Gastrocnemius medialis (tissue), 4 donors: ENCODE results near the gene COLEC12. TPM values are rescaled to one million over a fixed set of nuclear protein-coding genes. Genes with fewer than 3 reads are reported as not detected.

Source experiments
- ATAC-seq, 2 donors: fragments of 150-250 bp; one replicate each; pipeline ENCODE4 v1.9.1; 2016
- DNase-seq, 2 donors: peaks; one replicate each; pipeline ENCODE4 v3.0.0-alpha.2; 2019
- H3K27ac ChIP-seq, 4 donors: fragments of 200-600 bp; sonication (generic); 1 replicate in 1 of 4; 2 replicates in 3 of 4; pipeline ENCODE4 v1.5.1; 2016 to 2018; ENCODE audit warnings: mild to moderate bottlenecking in 2 of 4, moderate library complexity in 1 of 4
- H3K27me3 ChIP-seq, 3 donors: fragments of 200-600 bp; sonication (generic) in 2 of 3; 1 replicate in 1 of 3; 2 replicates in 2 of 3; pipeline versions ENCODE4 v1.5.1 to v1.6.0; 2016 to 2019; ENCODE audit warnings: mild to moderate bottlenecking in 1 of 3, moderate library complexity in 1 of 3
- H3K36me3 ChIP-seq, 2 donors: fragments of 200-600 bp; sonication (generic) in 1 of 2; one replicate each; pipeline ENCODE4 v1.5.1; 2017 to 2018
- H3K4me1 ChIP-seq, 2 donors: fragments of 200-600 bp; sonication (generic) in 1 of 2; one replicate each; pipeline ENCODE4 v1.5.1; 2016 to 2017; ENCODE audit warnings: mild to moderate bottlenecking in 2 of 2
- H3K4me3 ChIP-seq, 4 donors: fragments of 200-600 bp; sonication (generic) in 3 of 4; 1 replicate in 1 of 4; 2 replicates in 3 of 4; pipeline ENCODE4 v1.5.1; 2016 to 2019; ENCODE audit warnings: mild to moderate bottlenecking in 2 of 4
- H3K9me3 ChIP-seq, 3 donors: fragments of 200-600 bp; sonication (generic) in 2 of 3; 1 replicate in 1 of 3; 2 replicates in 2 of 3; pipeline ENCODE4 v1.5.1; 2016 to 2019
- CTCF ChIP-seq, 5 experiments: fragments of 450-650 bp in 3 of 5; fragments of 200-600 bp in 2 of 5; sonication (generic) in 2 of 5; IDR thresholded peaks in 4 of 5; conservative IDR thresholded peaks in 1 of 5; 1 replicate in 4 of 5; 2 replicates in 1 of 5; pipeline ENCODE4 v1.5.1; 2016 to 2019; ENCODE audit warnings: antibody characterized with exemption in 5 of 5, mild to moderate bottlenecking in 3 of 5, moderate library complexity in 3 of 5
- POLR2A ChIP-seq, 2 donors: fragments of 450-650 bp; IDR thresholded peaks; one replicate each; pipeline ENCODE4 v1.6.1; 2017; ENCODE audit warnings: antibody characterized with exemption in 2 of 2, mild to moderate bottlenecking in 2 of 2, moderate library complexity in 2 of 2
- in situ Hi-C, 4 donors: fragments of 200-750 bp; cut with MboI; loops; one replicate each; pipeline versions ENCODE4 v1.15.0 to v1.8.0; 2017; ENCODE audit warnings: low sequenced_read_pairs in 4 of 4
- intact Hi-C: fragments of 100-400 bp; cut with DNase I; formaldehyde crosslinking; loops from one replicate; pipeline ENCODE4 v1.15.1; 2023; ENCODE audit warnings: low total_unique reads
- total RNA-seq, 4 donors: library from RNA; depleted of rRNA; stranded (reverse); fragments of >200 nt; gene quantifications; one replicate each; pipeline versions ENCODE4 v1.1.0 to v1.2.3, GENCODE V29; 2016

Gene COLEC12
- total RNA-seq, 4 donors from 2014 or later: 0.97 to 6.1 (median 5.1) TPM

GRCh38 chr18:384897-385296, 115.6 kb downstream of the COLEC12 start:
- TF ChIP-seq POLR2A (IDR thresholded peaks at IDR 0.05) (no peak), CTCF (IDR thresholded peaks at IDR 0.05 in 4 of 5, conservative IDR thresholded peaks at IDR 0.05 in 1 of 5) (no peak)
- DNase-seq: no peak
- Histone ChIP-seq H3K36me3 (no peaks in the 10 kb centered on the region), H3K9me3 (no peaks in the 10 kb centered on the region), H3K4me1 (no peaks in the 10 kb centered on the region), H3K4me3 (no peak overlapping the region), H3K27me3 (no peaks in the 10 kb centered on the region), H3K27ac (no peak overlapping the region)
- intact Hi-C loops (no loop called here), in situ Hi-C loops (no loop called here)
- no peak for ATAC-seq

- no peak overlapping the region for H3K4me3 ChIP-seq
- in situ Hi-C loops (no loop called here), intact Hi-C loops (no loop called here)
- no peaks in the 10 kb centered on the region for H3K9me3 ChIP-seq
- no peaks in the 10 kb centered on the region for H3K36me3 ChIP-seq
- no peak overlapping the region for H3K27ac ChIP-seq
- H3K4me1 ChIP-seq: no peaks in the 10 kb centered on the region
- DNase-seq (no peak), ATAC-seq (no peak)
- no peaks in the 10 kb centered on the region for H3K27me3 ChIP-seq
- TF ChIP-seq POLR2A (IDR thresholded peaks at IDR 0.05) (no peak), CTCF (IDR thresholded peaks at IDR 0.05 in 4 of 5, conservative IDR thresholded peaks at IDR 0.05 in 1 of 5) (no peak)
Measured at GRCh38 chr18:383135-383534, 117.4 kb downstream of the COLEC12 start.

- intact Hi-C loops: no loop called here
Measured at GRCh38 chr18:382423-382984, 118.0 kb downstream of the COLEC12 start.

GRCh38 chr18:379681-380330, 120.7 kb downstream of the COLEC12 start:
- Histone ChIP-seq H3K9me3 (no peaks in the 10 kb centered on the region), H3K27me3 (no peaks in the 10 kb centered on the region), H3K4me1 (peaks cover 0 to 6% of the 10 kb centered on the region in 2 donors), H3K27ac (no peak overlapping the region), H3K4me3 (no peak overlapping the region), H3K36me3 (no peaks in the 10 kb centered on the region)
- TF ChIP-seq CTCF (IDR thresholded peaks at IDR 0.05 in 4 of 5, conservative IDR thresholded peaks at IDR 0.05 in 1 of 5) (no peak), POLR2A (IDR thresholded peaks at IDR 0.05) (no peak)
- in situ Hi-C loops (no loop called here), intact Hi-C loops (loop anchor here (5.0 kb wide), 1 partner anchor 77 kb away; no protein-coding TSS in a partner anchor)
- no peak for ATAC-seq
- DNase-seq: peak in 1 of 2 donors; percentile 38

More at GRCh38 chr18:382423-382984, 118.0 kb downstream of the COLEC12 start:
- no peaks in the 10 kb centered on the region for H3K4me1 ChIP-seq
- no peaks in the 10 kb centered on the region for H3K36me3 ChIP-seq
- H3K4me3 ChIP-seq: no peak overlapping the region
- TF ChIP-seq CTCF (IDR thresholded peaks at IDR 0.05 in 4 of 5, conservative IDR thresholded peaks at IDR 0.05 in 1 of 5): no peak
- no peak for TF ChIP-seq POLR2A (IDR thresholded peaks at IDR 0.05)
- no peaks in the 10 kb centered on the region for H3K9me3 ChIP-seq
- no peak overlapping the region for H3K27ac ChIP-seq
- no peak for DNase-seq
- ATAC-seq: no peak
- H3K27me3 ChIP-seq: no peaks in the 10 kb centered on the region
- in situ Hi-C loops: no loop called here
